Thyroid gland (tissue), 4 donors: ENCODE measurements around the gene BTNL9.

ENCODE experiments used
- CTCF ChIP-seq, 6 experiments: fragments of 200-600 bp in 3 of 6; fragments of 450-650 bp in 3 of 6; sonication (generic) in 3 of 6; IDR thresholded peaks; one replicate each; pipeline ENCODE4 v1.5.1; 2016 to 2019; ENCODE audit warnings: antibody characterized with exemption in 6 of 6, mild to moderate bottlenecking in 2 of 6, inconsistent platforms in 1 of 6, moderate library complexity in 1 of 6
- POLR2A ChIP-seq, 2 donors: fragments of 450-650 bp; IDR thresholded peaks; one replicate each; pipeline ENCODE4 v1.6.1; 2017; ENCODE audit warnings: antibody characterized with exemption in 2 of 2, mild to moderate bottlenecking in 2 of 2, moderate library complexity in 1 of 2

GRCh38 chr5:181005791-181006190, 34.3 kb upstream of the BTNL9 start:
- no peak for TF ChIP-seq CTCF (IDR thresholded peaks at IDR 0.05)
- TF ChIP-seq POLR2A (IDR thresholded peaks at IDR 0.05): no peak
